OCI-LY7 (cell line): ENCODE measurements around the gene ITGB2.

ENCODE experiments used
- EZH2phosphoT487 ChIP-seq: fragments of 200-600 bp; sonication (generic); IDR thresholded peaks from 2 replicates; pipeline ENCODE4 v1.6.1; 2018; ENCODE audit warnings: low read depth, borderline replicate concordance, mild to moderate bottlenecking, mixed run types, antibody characterized with exemption, low read length, moderate library complexity, mixed read lengths
- TF ChIP-seq, protein P1 (sequence below): fragments of 200-600 bp; sonication (generic); conservative IDR thresholded peaks from 2 replicates; pipeline ENCODE4 v1.5.1; 2014; ENCODE audit warnings: mild to moderate bottlenecking, antibody characterized with exemption, low read length, moderate library complexity, mixed read lengths

DNA sequence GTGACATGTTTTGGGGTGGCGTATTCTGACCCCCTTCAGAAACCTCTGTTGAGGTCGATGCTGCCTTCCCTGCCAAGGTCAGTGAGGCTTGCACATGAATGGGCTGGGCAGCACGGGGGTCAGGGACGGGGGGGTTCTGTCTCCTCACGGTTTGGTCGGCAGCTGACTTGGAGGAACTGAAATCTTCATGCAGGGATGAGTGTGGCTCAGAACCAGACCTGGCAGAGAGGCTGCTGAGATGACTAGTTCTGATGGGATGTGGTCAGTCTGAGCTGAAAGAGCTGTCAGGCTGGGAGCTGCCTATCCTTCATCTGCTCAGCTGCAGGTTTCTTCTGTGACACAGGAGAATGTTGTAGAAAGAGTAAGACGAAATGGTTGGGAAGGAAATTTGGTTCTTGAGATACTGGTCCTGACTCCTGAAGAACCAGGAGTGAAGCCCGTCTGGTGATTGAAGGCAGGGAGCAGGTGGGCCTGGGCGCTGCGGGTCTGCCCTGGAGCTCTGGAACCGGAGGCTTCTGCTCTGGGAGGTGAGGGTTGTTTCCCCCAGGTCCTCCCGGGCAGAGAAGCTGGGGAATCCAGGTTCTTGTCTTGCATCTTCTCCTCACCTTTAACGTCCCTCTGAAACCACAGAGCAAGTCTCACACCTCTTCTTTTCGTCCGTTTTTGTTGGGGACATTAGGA lies 22.4 kb upstream of the ITGB2 start:
- TF ChIP-seq, protein P1, sequence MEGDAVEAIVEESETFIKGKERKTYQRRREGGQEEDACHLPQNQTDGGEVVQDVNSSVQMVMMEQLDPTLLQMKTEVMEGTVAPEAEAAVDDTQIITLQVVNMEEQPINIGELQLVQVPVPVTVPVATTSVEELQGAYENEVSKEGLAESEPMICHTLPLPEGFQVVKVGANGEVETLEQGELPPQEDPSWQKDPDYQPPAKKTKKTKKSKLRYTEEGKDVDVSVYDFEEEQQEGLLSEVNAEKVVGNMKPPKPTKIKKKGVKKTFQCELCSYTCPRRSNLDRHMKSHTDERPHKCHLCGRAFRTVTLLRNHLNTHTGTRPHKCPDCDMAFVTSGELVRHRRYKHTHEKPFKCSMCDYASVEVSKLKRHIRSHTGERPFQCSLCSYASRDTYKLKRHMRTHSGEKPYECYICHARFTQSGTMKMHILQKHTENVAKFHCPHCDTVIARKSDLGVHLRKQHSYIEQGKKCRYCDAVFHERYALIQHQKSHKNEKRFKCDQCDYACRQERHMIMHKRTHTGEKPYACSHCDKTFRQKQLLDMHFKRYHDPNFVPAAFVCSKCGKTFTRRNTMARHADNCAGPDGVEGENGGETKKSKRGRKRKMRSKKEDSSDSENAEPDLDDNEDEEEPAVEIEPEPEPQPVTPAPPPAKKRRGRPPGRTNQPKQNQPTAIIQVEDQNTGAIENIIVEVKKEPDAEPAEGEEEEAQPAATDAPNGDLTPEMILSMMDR: no peak
- no peak for TF ChIP-seq EZH2phosphoT487
